Vein endothelial cell (primary cell): Measurements from ENCODE around the gene CCN2. TPM values are rescaled to one million over a fixed set of nuclear protein-coding genes. Genes with fewer than 3 reads are reported as not detected.

ENCODE experiments used
- total RNA-seq: library from RNA; depleted of rRNA; stranded (reverse); fragments of >200 nt; gene quantifications from 2 replicates; pipeline ENCODE4 v1.2.3, GENCODE V29; 2012

Gene CCN2, protein sequence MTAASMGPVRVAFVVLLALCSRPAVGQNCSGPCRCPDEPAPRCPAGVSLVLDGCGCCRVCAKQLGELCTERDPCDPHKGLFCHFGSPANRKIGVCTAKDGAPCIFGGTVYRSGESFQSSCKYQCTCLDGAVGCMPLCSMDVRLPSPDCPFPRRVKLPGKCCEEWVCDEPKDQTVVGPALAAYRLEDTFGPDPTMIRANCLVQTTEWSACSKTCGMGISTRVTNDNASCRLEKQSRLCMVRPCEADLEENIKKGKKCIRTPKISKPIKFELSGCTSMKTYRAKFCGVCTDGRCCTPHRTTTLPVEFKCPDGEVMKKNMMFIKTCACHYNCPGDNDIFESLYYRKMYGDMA
- 749 and 1,026 TPM in 2 replicates for total RNA-seq

DNA sequence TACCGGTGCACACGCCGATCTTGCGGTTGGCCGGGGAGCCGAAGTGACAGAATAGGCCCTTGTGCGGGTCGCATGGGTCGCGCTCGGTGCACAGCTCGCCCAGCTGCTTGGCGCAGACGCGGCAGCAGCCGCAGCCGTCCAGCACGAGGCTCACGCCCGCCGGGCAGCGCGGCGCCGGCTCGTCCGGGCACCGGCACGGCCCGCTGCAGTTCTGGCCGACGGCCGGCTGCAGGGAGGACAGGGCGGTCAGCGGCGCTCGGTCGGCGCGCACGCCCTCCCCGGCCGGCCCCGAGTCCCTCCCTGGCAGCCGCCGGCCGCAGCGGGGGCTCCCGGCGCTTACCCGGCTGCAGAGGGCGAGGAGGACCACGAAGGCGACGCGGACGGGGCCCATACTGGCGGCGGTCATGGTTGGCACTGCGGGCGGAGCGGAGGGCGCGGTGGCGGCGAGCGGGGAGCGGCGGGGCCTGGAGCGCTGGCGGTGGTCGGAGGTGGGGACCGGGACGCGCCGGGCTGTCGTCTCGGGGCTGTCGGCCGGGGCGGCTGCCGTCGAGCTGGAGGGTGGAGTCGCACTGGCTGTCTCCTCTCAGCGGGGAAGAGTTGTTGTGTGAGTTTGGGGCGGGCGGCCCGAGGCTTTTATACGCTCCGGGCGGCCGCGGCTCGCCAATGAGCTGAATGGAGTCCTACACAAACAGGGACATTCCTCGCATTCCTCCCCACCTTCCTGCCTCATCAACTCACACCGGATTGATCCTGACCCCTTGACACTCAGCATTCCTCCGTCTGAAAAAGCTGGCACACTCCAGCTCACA lies at the start of gene CCN2:
CCN2 (minus strand) TSS at position 606 of the 809 bp plus-strand sequence; CDS start at position 406, 200 bp downstream.

Other genes starting within 250 kb of the CCN2 start
- gene OR2A4, start 250.0 kb downstream of the CCN2 start, total RNA-seq, result 0.10 TPM in 1 of 2 replicates, not detected in the other
- not detected in 2 replicates for gene CTAGE9, start 240.4 kb downstream of the CCN2 start, total RNA-seq
- 0.65 and 1.1 TPM in 2 replicates for gene ENPP1, start 143.4 kb downstream of the CCN2 start, total RNA-seq